ENCODE data around the gene OR2A5.
"Not testable (repeated sequence)": the region's sequence is repeated elsewhere in the genome, so short reads cannot be mapped to it uniquely, and the experiment has no call there.

Gene OR2A5, protein sequence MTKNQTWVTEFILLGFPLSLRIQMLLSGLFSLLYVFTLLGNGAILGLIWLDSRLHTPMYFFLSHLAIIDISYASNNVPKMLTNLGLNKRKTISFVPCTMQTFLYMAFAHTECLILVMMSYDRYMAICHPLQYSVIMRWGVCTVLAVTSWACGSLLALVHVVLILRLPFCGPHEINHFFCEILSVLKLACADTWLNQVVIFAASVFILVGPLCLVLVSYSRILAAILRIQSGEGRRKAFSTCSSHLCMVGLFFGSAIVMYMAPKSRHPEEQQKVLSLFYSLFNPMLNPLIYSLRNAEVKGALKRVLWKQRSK

DNA sequence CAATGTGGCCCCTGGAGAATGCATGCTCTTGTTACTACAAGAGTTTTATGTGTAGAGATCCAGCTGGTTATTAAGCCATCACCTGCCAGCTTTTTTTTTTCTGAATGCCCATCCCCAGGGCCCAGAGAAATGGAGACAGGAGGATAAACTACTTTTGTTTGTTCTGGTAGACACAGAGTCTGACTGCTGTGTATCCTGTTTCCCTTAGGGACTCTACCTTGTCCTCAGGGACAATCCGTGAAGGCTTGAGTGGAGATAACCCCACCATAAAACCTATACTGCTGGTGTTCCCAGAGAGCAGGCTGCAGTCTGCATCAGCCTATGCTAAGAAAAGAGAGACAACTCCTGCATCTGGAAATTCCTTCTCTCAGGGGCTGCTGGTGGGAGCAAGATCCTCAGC lies at the start of gene OR2A5:
Gene OR2A5 (plus strand): TSS at position 301 of the 400 bp plus-strand sequence. CDS start 1,454 bp downstream, outside the sequence.
- no peak for DNase-seq (ENCODE audit: extremely low read depth in 1 of 2, low read depth in 1 of 2)

DNA sequence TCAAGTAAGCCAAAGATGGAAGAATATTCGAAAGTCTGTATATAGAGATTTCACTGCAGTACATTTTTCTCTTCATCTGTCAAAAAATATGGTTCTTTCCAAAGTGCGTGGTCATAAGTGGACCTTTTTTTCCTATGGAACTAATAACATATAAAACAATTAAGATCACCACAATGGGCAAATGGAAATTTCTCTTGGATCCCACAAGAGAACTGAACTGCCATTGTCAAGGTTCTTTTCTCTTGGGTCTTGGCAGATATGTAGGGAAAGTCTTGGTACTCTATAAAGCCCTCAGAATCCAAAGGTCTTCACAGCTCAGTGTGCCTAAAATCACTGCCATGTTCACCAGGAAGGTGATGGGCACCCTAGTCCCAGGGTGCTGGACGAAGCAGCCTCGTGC lies 48.7 kb upstream of the OR2A5 start, which contains the start of gene OR6B1:
Gene OR6B1 (plus strand): TSS at position 301 of the 400 bp plus-strand sequence. CDS start 3,677 bp downstream, outside the sequence.
- no peak for DNase-seq (ENCODE audit: extremely low read depth in 1 of 2, low read depth in 1 of 2)

DNA sequence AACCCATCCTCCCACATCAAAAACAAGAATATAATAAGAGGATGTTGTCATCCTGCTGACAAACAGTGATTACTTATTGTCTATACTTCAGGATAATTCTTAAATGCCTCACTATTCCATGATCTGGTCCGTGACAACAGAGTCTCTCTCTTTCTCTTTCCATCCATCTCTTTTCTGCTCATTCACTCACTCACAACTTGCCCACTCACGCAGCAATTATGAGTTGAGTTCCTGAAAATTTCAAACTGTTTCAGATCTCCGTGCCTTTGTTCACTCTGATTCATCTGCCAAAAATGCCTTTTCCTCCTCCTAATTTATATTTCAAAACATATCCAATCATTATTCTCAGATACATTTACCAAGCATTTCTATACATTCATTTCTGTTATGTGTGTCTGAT lies 47.2 kb upstream of the OR2A5 start:
- DNase-seq (ENCODE audit: extremely low read depth in 1 of 2, low read depth in 1 of 2), result no peak

DNA sequence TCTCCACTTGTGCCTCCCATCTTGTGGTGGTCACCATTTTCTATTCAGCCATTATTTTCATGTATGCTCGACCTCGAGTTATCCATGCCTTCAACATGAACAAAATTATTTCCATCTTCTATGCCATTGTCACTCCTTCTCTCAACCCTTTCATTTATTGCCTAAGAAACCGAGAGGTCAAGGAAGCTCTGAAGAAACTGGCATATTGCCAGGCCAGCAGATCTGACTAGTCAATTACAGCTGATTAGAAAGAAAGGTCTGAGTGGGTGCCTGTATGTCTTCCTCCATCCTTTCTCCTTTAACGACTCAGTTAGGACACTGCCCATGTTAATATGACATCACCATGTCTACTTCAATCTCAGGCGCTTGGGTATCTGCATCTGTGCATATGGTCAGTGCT lies 44.0 kb upstream of the OR2A5 start:
- DNase-seq (ENCODE audit: extremely low read depth in 1 of 2, low read depth in 1 of 2), result no peak

DNA sequence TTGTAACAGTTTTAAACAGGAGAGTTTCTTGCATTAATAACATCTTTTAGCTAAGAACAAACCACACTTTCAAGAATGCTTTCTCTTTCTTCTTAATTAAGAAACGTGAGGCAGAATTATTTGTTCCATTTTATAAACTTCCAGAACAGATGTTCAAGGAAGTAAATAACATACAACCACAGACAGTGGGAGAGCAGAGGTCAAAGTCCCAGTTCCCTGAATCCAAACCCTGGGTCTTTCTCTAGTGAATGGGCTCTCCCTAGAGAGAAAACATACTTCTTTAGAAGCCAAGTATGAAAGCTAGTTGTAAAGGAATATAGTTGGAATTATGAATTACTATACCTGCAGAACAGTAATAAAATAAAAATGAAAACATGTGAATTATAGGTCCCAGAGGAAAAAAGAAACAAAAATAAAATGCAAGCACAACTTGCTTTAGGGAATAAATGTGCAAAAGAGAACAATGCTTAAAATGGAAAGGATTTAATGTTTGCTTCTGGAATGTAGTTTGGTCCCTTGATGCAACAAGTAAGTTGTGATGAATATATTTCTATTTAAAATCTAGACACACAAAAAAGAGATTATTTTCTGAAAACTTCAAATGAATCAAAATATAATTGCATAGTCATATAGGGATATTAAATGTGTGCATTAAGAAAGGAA lies 42.6 kb upstream of the OR2A5 start:
- DNase-seq (ENCODE audit: extremely low read depth in 1 of 2, low read depth in 1 of 2), result no peak

DNA sequence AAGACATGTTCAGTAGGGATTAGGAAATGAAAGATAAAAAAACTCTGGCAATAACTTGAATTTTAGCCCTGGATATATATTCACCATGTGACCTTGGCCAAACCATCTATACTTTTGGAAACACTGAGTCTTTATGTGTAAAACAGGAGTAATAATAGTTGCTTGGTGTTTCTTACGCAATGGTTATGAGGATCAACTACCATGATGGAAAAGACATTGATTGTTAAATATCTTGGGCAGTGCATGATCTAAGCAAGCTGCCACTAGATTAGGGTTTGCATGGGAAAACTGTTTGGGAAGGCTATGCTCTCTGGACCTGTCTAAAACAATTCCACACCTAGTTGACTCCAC lies 42.1 kb upstream of the OR2A5 start:
- DNase-seq (ENCODE audit: extremely low read depth in 1 of 2, low read depth in 1 of 2), result no peak

DNA sequence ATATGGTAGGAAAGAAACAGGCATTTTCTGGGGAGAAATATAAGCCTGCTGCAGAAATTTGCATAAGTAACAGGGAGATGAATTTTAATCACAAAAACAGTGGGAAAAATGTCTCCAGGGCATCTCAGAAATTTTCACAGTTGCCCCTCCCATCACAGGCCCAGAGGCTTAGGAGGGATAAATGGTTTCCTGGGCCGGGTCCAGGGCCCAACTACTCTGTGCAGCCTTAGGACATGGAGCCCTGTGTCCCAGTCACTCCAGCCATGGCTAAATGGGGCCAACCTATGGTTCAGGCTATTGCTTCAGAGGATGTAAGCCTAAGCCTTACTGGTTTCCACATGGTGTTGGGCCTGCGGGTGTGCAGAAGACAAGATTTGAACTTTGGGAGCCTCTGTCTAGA lies 39.4 kb upstream of the OR2A5 start:
- no peak for DNase-seq (ENCODE audit: extremely low read depth in 1 of 2, low read depth in 1 of 2)

DNA sequence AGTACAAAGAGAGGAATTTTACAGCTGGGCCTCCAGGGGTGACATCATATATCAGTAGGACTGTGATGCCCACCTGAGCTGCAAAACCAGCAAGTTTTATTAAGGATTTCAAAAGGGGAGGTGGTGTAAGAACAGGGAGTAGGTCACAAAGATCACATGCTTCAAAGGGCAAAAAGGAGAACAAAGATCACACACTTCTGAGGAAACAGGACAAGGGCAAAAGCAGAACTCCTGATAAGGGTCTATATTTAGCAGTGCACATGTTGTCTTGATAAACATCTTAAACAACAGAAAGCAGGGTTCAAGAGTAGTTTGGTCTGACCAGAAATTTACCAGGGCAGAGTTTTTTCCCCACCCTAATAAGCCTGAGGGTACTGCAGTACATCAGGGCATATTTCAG lies 38.7 kb upstream of the OR2A5 start:
- not testable (repeated sequence) for DNase-seq (ENCODE audit: extremely low read depth in 1 of 2, low read depth in 1 of 2)

DNA sequence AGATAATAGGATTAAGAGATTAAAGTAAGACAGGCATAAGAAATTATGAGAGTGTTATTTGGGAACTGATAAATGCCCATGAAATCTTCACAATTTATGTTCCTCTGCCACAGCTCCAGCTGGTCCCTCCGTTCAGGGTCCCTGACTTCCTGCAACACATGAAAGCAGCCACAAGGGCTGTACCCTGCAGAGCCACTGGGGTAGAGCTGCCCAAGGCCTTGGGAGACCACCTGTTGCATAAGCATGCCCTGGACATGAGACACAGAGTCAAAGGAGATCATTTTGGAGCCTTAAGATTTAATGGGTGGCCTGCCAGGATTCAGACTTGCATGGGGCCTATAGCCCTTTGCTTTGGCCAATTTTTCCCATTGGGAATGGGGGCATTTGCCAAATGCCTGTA lies 37.9 kb upstream of the OR2A5 start:
- DNase-seq (ENCODE audit: extremely low read depth in 1 of 2, low read depth in 1 of 2), result not testable (repeated sequence)

DNA sequence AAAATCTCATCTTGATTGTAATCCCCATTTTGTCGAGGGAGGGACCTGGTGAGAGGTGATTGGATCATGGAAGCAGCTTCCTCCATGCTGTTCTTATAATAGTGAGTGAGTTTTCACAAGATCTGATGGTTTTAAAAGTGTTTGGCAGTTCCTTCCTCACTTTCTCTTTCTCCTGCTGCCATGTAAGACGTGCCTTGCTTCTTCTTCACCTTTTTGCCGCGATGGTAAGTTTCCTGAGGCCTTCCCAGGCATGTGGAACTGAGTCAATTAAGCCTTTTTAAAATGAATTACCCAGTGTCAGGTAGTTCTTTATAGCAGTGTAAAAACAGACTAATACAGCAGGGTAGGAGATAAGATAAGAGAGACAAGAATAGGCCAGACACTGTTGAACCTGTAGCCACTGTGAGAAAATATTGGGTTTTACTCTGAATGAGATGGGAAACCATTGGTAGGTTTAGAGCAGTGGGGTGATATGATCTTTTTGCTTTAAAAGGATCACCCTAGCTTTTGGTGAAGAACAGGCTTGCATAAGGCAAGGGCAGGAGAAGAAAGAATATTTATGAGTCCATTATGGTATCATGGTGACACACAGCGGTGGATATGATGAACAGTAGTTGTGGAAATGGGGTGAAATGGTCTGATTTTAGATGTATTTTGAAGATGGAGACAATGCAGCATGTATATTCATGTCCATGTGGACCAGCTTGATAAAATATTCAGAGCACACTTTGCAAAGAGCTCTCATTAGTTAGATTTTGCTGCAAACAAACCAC lies 37.1 kb upstream of the OR2A5 start:
- DNase-seq (ENCODE audit: extremely low read depth in 1 of 2, low read depth in 1 of 2), result no peak

DNA sequence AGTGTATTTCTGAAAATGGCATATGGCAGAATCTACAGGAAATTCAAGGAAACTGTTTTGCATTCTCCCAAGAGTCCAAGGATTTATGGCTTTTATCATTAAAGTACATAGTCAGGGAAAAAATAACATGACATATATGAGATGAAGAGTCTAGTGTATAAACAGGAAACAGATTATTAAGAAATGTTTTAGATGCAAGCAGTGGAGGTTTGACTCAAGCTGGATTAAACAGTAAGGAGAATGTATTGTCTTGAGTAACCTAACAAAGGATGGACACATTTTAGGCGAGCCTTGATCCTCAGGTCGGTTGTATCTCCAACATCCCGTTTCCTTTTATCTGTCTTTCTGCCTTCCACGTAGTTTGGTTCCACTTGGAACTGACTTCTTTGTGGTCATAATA lies 30.7 kb upstream of the OR2A5 start:
- no peak for DNase-seq (ENCODE audit: extremely low read depth in 1 of 2, low read depth in 1 of 2)

DNA sequence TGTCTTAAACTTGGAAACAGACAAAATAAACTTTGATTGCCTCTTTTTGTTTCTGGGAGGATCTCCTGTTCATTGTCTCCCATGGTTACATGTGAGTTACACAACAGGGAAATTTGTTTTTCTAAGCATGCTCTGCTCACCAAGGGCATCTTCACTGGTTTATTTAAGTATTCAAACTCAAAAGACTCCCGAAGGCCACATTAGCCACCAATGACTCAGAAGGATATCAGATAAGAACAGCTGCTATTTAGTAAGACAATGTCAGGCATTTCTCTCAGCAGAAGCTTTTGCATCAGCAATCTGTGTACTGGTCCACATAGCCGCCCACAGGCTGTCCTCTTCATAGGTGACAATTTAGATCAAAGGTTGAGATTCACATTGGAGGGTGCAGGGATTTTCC lies 29.3 kb upstream of the OR2A5 start:
- no peak for DNase-seq (ENCODE audit: extremely low read depth in 1 of 2, low read depth in 1 of 2)

DNA sequence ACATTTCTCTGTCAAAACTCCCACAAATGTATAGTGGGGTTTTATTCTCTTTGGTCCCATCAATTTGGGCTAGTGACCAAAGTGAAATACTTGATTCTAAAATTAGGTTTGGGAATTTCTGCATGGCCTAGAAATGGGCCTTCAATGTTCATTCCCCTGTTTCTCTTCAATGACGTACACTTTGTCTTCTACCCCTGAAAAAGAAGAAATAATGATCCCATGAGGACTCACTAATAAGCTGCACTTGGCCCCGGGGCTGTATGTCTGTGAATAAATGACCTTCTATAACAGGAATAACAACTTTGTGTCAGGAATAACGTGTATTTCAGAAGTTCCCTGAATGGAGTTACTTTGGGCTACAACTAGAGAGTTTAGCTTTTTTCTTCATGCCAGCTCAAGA lies 28.4 kb upstream of the OR2A5 start:
- DNase-seq (ENCODE audit: extremely low read depth in 1 of 2, low read depth in 1 of 2), result no peak

DNA sequence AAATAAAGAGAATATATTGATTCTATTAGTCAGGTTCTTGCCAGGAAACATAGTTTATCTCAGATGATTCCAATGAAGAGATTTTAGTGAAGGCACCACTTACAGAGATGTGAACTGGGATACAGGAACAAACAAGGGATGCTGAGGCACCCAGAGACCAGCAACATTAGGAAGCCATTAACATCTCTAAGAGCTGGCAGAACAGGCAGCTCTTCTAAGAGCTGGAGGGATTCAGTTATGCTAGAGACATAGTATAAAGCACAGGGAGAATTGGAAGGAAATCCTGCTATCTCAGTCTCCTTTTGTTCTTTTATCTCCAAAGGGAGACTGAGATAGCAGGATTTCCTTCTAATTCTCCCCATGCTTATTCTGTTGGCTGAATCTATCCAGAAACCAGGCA lies 26.6 kb upstream of the OR2A5 start:
- no peak for DNase-seq (ENCODE audit: extremely low read depth in 1 of 2, low read depth in 1 of 2)

DNA sequence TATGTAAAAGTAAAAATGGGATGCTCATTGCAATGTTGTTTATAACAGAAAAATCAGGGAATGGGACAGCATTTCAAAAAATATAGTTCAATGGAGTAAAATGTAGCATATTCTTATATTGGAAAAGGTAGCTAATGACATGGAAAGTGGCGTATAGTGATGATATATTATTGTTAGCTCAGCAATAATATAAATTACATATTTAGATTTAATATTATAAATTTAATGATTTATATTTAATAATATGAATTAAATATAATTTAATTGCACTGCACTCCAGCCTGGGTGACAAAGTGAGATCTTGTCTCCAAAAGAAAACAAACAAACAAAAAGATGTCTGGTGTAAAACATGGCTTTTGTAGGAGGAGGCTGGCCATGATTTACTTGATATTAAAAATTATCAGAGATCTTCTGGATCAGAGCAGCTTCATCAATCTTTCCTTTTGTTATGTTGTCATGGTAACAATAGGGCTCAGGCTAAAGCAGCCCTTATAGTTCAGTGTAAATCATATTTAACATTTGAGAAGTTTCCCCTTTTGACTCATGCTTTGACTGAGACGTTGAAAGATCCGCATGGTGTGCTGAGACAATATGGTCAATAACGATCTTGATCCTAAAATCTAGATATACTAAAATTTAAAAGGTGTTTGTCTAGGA lies 25.4 kb upstream of the OR2A5 start:
- no peak for DNase-seq (ENCODE audit: extremely low read depth in 1 of 2, low read depth in 1 of 2)

DNA sequence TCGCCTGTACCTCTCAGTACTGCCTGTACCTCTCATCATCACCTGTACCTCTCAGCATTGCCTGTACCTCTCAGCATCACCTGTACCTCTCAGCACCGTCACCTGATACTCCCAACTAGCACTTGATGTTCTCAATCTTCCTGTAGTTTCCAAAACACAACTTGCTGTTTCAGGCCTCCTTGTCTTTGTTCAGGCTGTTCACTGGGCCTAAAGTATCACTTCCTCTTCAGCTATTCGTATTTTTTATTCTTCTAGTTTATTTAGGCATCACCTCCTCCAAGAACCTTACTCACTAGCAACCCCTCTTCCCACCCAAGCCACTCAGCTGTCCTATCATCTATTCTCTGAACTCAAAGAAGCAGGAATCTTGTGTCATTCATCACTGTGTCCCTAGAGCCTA lies 24.5 kb upstream of the OR2A5 start:
- no peak for DNase-seq (ENCODE audit: extremely low read depth in 1 of 2, low read depth in 1 of 2)

DNA sequence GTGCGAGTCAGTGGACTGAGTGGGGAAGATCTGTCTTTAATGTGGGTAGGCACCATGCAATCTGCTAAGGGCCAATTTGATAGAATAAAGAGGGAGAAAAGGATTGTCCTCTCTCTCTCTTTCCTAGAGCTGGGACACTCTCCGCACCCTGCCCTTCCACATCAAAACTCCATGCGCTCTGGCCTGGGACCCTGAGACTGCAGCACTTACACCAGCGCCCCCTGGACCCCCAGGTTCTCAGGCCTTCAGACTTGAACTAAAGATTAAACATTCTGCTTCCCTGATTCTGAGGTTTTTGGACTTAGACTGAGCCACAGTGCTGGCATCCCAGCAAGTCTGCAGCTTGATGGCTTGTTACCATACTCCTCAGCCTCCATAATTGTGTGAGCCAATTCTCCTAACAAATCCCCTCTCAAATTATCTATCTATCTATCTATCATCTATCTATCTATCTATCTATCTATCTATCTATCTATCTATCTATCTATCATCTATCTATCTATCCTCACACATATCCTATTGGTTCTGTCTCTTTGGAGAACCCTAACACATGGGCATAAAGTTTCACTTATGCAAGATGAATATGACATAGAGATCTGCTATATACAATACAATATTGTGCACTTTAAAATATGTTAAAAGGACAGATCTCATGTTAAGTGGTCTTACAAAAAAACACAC lies 22.4 kb upstream of the OR2A5 start:
- DNase-seq (ENCODE audit: extremely low read depth in 1 of 2, low read depth in 1 of 2), result no peak

DNA sequence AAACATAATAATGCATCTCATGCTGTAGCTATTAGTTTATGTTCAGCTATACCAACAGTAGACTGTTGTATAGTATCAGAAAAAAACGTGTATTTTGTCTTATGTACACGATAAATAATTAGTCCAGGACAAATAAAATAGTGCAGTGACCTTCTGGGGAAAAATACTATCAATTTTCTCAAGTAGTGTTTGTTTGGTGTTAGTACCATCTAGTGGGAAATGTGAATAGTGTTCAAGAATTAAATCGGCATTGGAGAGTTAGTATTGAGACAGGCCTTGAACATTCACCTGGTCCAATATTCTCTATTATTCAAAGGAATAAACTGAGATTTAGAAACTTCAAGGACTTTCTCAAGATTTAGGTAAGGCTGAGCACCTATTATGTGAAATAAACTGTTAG lies 21.7 kb upstream of the OR2A5 start:
- no peak for DNase-seq (ENCODE audit: extremely low read depth in 1 of 2, low read depth in 1 of 2)

DNA sequence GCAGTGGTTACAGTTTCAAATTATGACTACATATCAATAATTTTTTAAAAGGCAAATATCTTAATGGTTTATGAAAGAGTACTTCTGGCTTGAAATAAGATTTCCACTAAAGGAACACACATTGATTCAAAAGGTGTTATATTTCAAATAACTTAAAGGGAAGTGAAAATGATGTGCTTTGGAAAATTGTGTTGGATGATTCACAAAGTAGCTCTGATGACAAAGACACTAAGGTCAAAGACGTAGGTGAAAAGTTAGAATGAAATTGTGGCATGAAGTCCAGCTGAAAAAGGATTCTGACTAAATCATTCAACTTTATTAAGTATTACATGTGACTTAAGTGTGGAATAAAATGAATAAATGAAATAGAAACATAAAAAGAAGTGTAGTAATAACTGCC lies 20.8 kb upstream of the OR2A5 start:
- DNase-seq (ENCODE audit: extremely low read depth in 1 of 2, low read depth in 1 of 2), result no peak

DNA sequence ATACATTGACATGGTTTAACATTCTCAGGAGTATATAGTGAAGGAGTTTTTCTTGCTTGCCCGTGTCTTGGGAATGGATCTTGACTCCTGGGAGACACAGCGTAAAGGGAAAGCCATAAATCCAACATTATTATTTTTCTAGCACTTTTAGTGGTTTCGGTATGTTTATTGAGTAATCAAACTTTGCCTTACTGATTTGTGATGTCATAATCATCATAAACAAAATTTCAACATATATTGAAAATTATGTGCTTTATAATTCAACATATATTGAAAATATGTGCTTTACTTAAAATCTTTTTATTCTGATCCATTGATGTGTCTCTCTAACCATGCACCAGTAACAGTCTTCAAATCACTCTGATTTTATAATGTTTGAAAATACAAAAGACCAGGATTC lies 20.2 kb upstream of the OR2A5 start:
- no peak for DNase-seq (ENCODE audit: extremely low read depth in 1 of 2, low read depth in 1 of 2)

DNA sequence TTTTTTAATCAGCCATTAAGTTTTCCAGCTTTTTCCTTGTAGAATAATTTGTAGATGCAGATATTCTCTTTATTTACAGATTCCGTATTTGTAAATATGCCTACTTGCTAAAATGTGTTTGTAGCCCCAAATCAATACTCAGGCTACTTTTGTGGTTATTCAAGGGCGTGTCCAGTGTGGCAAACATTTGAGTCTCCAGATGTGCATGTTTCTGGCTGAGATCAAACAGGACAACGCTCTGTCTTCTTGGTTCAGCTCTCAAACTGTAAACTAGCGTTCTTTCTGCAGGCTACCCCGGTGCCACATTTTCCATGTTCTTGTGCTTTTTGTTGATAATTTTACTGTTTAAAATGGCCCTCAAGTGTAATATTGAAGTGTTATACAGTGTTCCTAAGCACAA lies 16.2 kb upstream of the OR2A5 start:
- DNase-seq (ENCODE audit: extremely low read depth in 1 of 2, low read depth in 1 of 2), result no peak

Data from stimulated activated CD8-positive, alpha-beta memory T cell treated with anti-CD3 and anti-CD28 coated beads, Interleukin-7, amount 100 ng/mL, for 48 hours (primary cell).